ENCODE results near the gene MUC4.
"Not testable (repeated sequence)": the region's sequence is repeated elsewhere in the genome, so short reads cannot be mapped to it uniquely, and the experiment has no call there.

Gene MUC4

DNA sequence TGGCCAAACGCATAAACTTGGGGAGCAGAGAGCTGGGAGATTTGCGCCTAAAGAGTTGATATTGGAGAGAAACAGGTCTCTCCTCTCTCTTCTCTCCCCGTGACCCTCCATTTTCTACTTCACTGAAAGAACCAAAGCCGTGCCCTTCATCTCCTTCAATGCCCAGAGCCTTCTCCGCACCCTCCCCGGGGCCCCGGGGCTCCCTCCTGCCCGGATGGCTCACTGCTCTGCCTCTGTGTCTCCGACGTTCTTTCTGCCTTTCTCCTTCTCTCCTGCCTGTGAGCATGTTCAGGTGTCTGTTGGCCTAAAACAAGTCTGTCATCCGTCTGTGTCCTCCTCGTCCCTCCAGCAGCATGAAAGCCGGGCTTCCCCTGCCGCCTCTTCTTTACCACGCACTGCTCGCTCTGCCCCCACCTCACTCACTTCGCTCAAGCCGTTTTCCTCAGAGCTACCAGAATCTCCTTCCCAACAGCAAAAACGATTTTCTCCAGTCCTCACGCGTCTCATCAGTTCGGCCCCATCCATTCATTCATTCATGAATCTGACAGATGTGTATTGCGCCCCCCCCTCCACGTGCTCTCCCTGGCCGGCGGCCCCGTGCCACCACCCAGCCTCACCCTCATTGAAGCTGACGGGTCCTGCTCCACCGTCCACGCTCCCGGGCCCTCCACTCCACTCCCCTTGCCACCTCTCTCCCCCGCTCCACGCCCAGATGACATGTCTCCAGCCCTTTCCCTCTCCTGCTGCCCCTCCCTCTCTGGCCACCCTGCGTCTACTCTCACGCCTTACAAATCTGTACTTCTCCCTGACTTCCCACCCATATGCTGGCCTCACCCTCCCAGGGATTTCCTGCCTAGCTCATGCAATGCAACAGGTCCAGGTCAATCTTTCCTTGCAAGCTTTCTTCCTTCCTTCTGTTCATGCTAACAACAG, 10.2 kb downstream of the MUC4 start:
- DNase-seq (ENCODE audit: low spot score in 2 of 2) (no peak), ATAC-seq (ENCODE audit: low read depth) (no peak)
- peaks cover 21% of the 10 kb centered on the region for H3K4me1 Mint-ChIP-seq
- H3K9me3 Mint-ChIP-seq = no peaks in the 10 kb centered on the region
- H3K27me3 Mint-ChIP-seq = peaks cover 35% of the 10 kb centered on the region
- peak overlapping the region; percentile 82 for H3K27ac Mint-ChIP-seq
- H3K36me3 Mint-ChIP-seq = no peaks in the 10 kb centered on the region
- H3K4me3 Mint-ChIP-seq = peak overlapping the region; percentile 39

- no peak for ATAC-seq (ENCODE audit: low read depth)
- Mint-ChIP-seq H3K4me3 (no peak overlapping the region), H3K27me3 (peaks cover 31% of the 10 kb centered on the region), H3K36me3 (no peaks in the 10 kb centered on the region), H3K27ac (no peak overlapping the region), H3K9me3 (no peaks in the 10 kb centered on the region), H3K4me1 (peaks cover 18% of the 10 kb centered on the region)
- no peak for DNase-seq (ENCODE audit: low spot score in 2 of 2)
Observed at GRCh38 chr3:195800240-195800639, 11.5 kb downstream of the MUC4 start.

- Mint-ChIP-seq H3K27ac (no peak overlapping the region), H3K9me3 (no peaks in the 10 kb centered on the region), H3K36me3 (no peaks in the 10 kb centered on the region), H3K4me1 (peaks cover 3% of the 10 kb centered on the region), H3K4me3 (no peak overlapping the region), H3K27me3 (peaks cover 20% of the 10 kb centered on the region)
- no peak for ATAC-seq (ENCODE audit: low read depth)
- DNase-seq (ENCODE audit: low spot score in 2 of 2) = no peak
Observed at GRCh38 chr3:195796795-195797194, 14.9 kb downstream of the MUC4 start.

GRCh38 chr3:195794708-195795107, 17.0 kb downstream of the MUC4 start:
- H3K36me3 Mint-ChIP-seq = no peaks in the 10 kb centered on the region
- H3K27ac Mint-ChIP-seq = no peak overlapping the region
- DNase-seq (ENCODE audit: low spot score in 2 of 2) = no peak
- H3K4me1 Mint-ChIP-seq = peaks cover 10% of the 10 kb centered on the region
- peaks cover 26% of the 10 kb centered on the region for H3K27me3 Mint-ChIP-seq
- H3K4me3 Mint-ChIP-seq = no peak overlapping the region
- ATAC-seq (ENCODE audit: low read depth) = no peak
- no peaks in the 10 kb centered on the region for H3K9me3 Mint-ChIP-seq

DNA sequence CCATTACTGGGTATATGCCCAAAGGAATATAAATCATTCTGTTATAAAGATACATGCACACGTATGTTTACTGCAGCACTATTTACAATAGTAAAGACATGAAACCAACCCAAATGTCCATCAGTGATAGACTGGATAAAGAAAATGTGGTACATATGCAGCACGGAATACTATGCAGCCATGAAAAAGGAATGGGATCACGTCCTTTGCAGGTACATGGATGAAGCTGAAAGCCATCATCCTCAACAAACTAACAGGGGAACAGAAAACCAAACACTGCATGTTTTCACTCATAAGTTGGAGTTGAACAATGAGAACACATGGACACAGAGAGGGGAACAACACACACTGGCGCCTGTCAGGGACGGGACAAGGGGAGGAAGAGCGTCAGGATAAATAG, 19.1 kb downstream of the MUC4 start:
- H3K27ac Mint-ChIP-seq; H3K4me3 Mint-ChIP-seq; H3K36me3 Mint-ChIP-seq; DNase-seq (ENCODE audit: low spot score in 2 of 2); H3K9me3 Mint-ChIP-seq; ATAC-seq (ENCODE audit: low read depth): not testable (repeated sequence)
- Mint-ChIP-seq H3K27me3 (peaks cover 33% of the 10 kb centered on the region), H3K4me1 (peaks cover 16% of the 10 kb centered on the region)

- peak overlapping the region; percentile 31 for H3K27ac Mint-ChIP-seq
- peaks cover 1% of the 10 kb centered on the region for H3K36me3 Mint-ChIP-seq
- H3K4me1 Mint-ChIP-seq = peaks cover 25% of the 10 kb centered on the region
- DNase-seq (ENCODE audit: low spot score in 2 of 2) (no peak), ATAC-seq (ENCODE audit: low read depth) (peak; percentile 87)
- peaks cover 9% of the 10 kb centered on the region for H3K9me3 Mint-ChIP-seq
- no peak overlapping the region for H3K4me3 Mint-ChIP-seq
- H3K27me3 Mint-ChIP-seq = peaks cover 39% of the 10 kb centered on the region
Observed at GRCh38 chr3:195790901-195791300, 20.8 kb downstream of the MUC4 start.

DNA sequence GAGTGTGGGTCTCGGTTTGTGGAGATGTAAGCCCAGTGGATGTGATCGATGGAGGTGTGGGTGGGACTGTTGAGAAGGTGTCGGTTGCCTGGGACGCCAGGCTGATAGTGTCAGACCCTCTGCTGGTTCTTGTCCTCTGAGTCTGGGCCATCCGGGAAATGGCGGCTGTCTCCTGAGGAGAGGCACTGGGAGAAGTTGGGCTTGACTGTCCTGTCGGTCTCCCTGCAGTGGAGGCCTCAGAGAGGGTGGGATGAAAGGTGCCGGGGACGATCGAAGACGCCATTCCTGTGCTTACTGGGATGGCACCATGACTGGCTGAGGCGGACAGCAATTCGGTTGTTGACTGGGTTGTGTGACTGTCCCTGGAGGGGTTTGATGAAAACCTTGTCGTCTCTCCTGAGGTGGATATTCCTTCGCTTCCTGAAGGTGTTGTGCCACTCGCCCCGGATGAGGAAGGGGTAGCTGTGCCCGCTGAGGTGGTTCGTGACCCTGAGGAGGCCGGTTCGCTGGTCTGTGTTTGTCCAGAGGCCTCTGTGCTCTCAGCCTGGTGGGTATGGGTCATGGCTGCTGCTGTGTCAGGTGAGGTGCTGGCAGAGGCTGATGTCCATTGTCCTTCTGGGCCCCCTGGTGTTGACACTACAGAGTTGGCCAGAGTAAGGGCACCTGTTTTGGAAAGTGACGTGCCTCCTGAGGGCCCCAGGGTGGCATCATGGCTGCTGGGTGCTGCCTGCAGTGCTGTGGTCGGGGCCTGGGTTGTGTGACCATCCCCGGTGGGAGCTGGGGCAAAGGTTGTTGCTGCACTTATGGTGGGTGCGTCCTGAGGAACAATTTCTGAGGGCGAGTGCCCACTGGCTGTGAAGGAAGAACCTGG, 22.8 kb downstream of the MUC4 start:
- Mint-ChIP-seq H3K27me3 (peaks cover 52% of the 10 kb centered on the region), H3K4me1 (peaks cover 43% of the 10 kb centered on the region), H3K27ac (no peak overlapping the region), H3K9me3 (peaks cover 26% of the 10 kb centered on the region), H3K36me3 (peaks cover 11% of the 10 kb centered on the region), H3K4me3 (no peak overlapping the region)
- no peak for DNase-seq (ENCODE audit: low spot score in 2 of 2)
- no peak for ATAC-seq (ENCODE audit: low read depth)

- H3K27me3 Mint-ChIP-seq = peaks cover 58% of the 10 kb centered on the region
- H3K36me3 Mint-ChIP-seq = peaks cover 14% of the 10 kb centered on the region
- not testable (repeated sequence) for H3K4me3 Mint-ChIP-seq; DNase-seq (ENCODE audit: low spot score in 2 of 2); ATAC-seq (ENCODE audit: low read depth)
- H3K4me1 Mint-ChIP-seq = peaks cover 60% of the 10 kb centered on the region
- peak overlapping the region; percentile 51 for H3K27ac Mint-ChIP-seq
- H3K9me3 Mint-ChIP-seq = peaks cover 45% of the 10 kb centered on the region
Observed at GRCh38 chr3:195785781-195786405, 25.8 kb downstream of the MUC4 start.

GRCh38 chr3:195784031-195784430, 27.7 kb downstream of the MUC4 start:
- peaks cover 14% of the 10 kb centered on the region for H3K36me3 Mint-ChIP-seq
- ATAC-seq (ENCODE audit: low read depth); DNase-seq (ENCODE audit: low spot score in 2 of 2); H3K4me3 Mint-ChIP-seq: not testable (repeated sequence)
- peak overlapping the region; percentile 1 for H3K27ac Mint-ChIP-seq
- H3K4me1 Mint-ChIP-seq = peaks cover 63% of the 10 kb centered on the region
- H3K27me3 Mint-ChIP-seq = peaks cover 51% of the 10 kb centered on the region
- H3K9me3 Mint-ChIP-seq = peaks cover 52% of the 10 kb centered on the region

DNA sequence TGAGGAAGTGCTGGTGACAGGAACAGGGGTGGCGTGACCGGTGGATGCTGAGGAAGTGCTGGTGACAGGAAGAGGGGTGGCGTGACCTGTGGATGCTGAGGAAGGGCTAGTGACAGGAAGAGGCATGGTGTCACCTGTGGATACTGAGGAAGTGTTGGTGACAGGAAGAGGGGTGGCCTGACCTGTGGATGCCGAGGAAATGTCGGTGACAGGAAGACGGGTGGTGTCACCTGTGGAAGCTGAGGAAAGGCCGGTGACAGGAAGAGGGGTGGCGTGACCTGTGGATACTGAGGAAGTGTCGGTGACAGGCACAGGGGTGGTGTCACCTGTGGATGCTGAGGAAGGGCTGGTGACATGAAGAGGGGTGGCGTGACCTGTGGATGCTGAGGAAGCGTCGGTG, 30.5 kb downstream of the MUC4 start:
- Mint-ChIP-seq H3K27me3 (peaks cover 43% of the 10 kb centered on the region), H3K4me1 (peaks cover 57% of the 10 kb centered on the region), H3K36me3 (peaks cover 14% of the 10 kb centered on the region), H3K9me3 (peaks cover 47% of the 10 kb centered on the region)
- DNase-seq (ENCODE audit: low spot score in 2 of 2); ATAC-seq (ENCODE audit: low read depth); H3K27ac Mint-ChIP-seq; H3K4me3 Mint-ChIP-seq: not testable (repeated sequence)

DNA sequence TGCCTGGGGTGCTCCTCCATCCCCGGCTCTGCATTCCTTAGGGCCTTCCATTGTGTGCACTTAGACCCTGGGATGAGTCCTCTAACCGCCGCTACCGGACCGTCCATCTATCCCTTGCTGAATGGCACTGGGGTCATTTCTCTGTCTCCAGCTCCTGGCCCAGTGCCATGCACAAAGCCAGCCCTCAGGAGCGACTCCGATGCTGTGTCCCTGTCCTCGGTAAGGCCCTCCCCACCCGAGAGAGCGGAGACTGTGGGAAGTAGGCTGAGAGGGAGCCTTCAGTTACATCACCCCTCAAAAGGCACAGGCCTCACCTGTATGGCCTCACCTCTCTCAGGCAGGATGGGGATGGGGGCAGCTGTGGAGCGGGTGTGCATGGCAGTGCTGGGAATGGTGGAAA, 33.8 kb downstream of the MUC4 start:
- Mint-ChIP-seq H3K4me3 (no peak overlapping the region), H3K4me1 (peaks cover 31% of the 10 kb centered on the region), H3K9me3 (peaks cover 25% of the 10 kb centered on the region), H3K27ac (peak overlapping the region; percentile 38), H3K27me3 (peaks cover 24% of the 10 kb centered on the region), H3K36me3 (no peaks in the 10 kb centered on the region)
- DNase-seq (ENCODE audit: low spot score in 2 of 2) (no peak), ATAC-seq (ENCODE audit: low read depth) (no peak)

- H3K4me1 Mint-ChIP-seq = peaks cover 9% of the 10 kb centered on the region
- no peak for ATAC-seq (ENCODE audit: low read depth)
- peaks cover 3% of the 10 kb centered on the region for H3K9me3 Mint-ChIP-seq
- no peak for DNase-seq (ENCODE audit: low spot score in 2 of 2)
- H3K4me3 Mint-ChIP-seq = no peak overlapping the region
- no peak overlapping the region for H3K27ac Mint-ChIP-seq
- H3K27me3 Mint-ChIP-seq = peaks cover 11% of the 10 kb centered on the region
- no peaks in the 10 kb centered on the region for H3K36me3 Mint-ChIP-seq
Observed at GRCh38 chr3:195774917-195775316, 36.8 kb downstream of the MUC4 start.

DNA sequence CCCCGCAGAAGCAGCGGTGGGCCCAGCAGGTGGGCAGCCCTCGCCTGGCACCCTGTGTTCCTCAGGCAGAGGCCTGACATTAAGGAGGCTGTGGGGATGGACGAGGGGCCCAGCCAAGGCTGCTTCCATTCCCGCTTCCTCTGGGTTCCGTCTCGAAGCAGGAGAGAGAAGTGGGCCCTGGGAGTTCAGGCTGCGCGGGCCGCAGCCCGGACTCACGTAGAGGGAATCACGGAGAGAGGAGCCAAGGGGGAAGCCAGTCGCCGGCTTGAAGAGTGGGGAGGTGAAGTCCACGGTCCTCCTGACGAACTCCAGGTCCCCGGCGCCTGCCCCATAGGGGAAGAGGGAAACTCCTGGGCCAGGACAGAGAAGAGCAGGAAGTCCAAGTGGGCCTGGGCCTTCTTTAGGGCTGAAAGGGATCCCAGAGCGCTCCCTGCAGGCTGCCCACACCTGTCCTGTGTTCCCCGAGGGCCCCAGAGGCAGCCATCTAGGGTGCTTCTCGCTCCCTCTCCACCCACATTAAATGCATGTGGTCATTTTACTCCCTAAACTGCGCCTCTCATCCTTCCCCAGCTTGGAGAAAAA, 37.7 kb downstream of the MUC4 start:
- no peak for ATAC-seq (ENCODE audit: low read depth)
- peaks cover 3% of the 10 kb centered on the region for H3K9me3 Mint-ChIP-seq
- peaks cover 11% of the 10 kb centered on the region for H3K27me3 Mint-ChIP-seq
- H3K36me3 Mint-ChIP-seq = no peaks in the 10 kb centered on the region
- H3K4me3 Mint-ChIP-seq = no peak overlapping the region
- H3K4me1 Mint-ChIP-seq = peaks cover 9% of the 10 kb centered on the region
- no peak overlapping the region for H3K27ac Mint-ChIP-seq
- DNase-seq (ENCODE audit: low spot score in 2 of 2) = no peak
